SKM-1 (cell line): ENCODE results near the gene SEZ6.

Experiments used
- DNase-seq: peaks from one replicate; lab custom pipeline; 2025; ENCODE audit not compliant: unreplicated experiment; lab: John Stamatoyannopoulos, UW

SEZ6 gene

DNA sequence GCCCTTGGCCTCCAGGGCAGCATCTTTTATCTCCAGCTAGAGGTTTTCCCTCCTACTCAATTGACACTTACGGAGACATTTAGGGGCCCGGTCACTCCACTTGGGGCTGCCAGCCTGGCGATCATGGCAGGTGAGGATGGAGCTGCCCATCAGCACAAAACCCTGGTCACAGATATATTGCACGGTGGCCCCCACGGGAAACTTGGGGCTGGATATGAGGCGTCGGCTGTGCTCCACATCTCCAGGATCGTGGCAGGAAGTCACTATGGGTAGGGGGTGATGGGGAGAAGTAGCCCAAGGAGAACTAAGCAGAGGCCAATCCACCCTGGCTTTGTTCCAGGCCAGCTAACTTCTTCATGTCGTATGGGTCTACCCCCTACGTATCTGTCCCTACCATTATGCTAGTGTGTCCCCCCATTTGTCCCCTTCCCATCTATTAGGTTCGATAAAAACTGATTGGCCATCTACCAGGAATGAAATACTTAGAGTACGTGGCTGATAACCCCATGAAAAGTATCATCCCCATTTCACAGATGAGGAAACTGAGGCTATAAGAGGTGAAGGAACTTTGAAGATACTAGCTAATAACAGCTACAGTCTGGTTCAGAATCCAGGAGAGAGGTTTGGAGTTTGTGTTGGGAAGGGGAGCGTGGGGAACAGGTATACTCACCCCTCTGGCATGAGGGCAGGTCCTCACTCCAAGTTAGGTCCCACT, 48.4 kb downstream of the SEZ6 start:
- DNase-seq, result no peak

DNA sequence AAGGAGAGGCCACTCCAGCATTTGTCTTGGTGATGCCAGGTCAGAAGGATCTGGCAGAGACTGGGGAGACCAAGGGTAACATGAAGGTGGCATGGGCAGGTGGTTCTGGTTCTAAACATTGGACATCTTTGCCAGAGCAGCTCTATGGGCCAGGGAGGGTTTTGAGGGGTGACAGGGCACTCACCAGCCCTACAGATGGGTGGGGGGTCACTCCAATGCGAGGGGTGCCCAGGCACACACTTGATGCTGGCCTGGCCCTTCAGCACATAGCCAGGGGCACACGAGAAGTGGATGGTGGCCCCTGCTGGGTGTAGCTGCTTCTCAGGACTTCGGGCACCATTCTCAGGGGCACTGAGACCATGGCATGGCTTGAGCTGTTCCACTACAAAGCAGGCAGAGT, 49.0 kb downstream of the SEZ6 start:
- no peak for DNase-seq

DNA sequence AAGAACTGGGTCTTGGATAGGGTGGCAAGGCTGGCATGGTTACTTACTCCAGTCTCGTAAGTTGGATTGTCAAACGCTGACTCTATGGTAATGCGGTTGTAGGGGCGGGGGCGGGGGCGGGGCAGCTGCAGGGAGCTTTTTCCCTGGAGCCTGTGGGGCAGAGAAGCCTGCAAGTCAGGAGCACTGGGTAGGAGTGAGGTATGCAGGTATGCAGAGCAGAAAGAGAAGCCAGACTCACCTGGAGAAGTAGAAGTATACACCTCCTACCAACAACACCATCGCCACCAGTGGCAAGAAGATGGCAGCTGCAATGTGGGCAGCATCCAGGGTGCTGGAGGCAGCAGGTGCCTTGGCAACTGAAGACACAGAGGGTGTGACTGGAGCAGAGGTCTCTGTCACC, 49.7 kb downstream of the SEZ6 start:
- no peak for DNase-seq

DNA sequence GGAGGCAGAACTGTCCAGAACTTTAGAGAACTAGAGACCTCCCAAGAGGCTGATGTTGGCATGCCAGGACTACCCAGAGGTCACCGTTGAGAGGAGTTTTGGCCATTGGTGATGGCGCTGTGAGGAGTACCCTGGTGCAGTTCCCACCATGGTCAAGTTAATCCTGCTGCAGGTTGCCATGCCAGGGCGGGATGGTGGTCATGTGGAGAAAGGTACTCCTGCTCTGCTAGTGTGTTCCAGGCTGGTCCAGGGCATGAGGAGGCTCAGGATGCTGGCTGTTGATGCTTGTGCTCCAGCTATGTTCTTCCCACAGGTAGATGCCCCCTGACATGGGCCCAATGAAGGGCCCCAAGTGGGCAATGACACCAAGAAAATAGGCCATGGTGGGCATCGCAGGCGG, 50.4 kb downstream of the SEZ6 start:
- no peak for DNase-seq

DNA sequence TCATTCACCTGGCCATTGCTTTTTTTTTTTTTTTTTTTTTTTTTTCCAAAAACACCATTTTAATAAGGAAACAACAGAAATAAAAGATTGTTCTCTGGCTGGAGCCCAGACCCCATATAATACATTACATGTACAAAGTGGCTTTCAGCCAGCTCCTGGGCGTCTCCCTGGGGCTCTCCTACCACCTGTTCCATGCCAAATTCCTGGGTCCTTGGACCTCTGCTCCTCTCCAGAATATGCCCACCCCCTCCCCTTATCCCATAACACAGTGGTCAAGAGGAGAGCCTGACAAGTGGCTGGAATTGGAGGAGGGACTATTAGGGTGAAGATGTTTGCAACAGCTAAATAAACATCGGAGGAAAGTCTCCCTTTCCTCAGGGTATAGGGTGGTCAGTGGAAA, 50.9 kb downstream of the SEZ6 start:
- DNase-seq, result no peak

DNA sequence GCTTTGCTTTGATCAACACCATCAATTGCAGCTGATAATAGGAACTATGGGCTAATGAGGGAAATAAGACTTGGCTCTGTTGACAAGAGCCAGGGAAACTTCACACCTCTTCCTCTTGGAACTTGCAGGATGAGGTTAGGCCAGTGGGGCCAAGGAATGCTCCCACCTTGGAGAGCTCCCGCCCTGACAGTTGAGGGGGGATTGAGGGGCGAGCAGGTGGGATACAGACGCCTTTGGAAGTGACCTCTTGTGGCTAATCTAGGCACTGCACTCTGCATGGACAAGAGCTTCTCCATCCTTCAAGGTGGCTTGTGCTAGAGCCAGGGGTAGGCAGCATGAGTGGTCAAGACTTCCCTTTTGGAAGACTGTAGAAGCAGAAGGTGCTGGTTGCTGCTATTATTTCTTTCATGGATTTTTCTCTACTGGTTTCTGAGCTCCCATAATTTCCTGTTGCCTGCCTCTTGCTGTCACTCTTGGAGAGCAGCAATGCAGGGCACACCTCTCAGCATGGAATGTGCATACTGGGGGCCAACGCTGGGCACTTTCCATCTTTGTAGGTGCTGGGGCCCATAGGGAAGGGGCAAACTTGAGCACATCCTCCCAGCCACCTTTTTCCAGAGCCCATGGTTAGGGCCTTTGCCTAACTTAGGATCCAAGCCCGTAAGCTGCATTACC, 52.3 kb downstream of the SEZ6 start:
- no peak for DNase-seq

DNA sequence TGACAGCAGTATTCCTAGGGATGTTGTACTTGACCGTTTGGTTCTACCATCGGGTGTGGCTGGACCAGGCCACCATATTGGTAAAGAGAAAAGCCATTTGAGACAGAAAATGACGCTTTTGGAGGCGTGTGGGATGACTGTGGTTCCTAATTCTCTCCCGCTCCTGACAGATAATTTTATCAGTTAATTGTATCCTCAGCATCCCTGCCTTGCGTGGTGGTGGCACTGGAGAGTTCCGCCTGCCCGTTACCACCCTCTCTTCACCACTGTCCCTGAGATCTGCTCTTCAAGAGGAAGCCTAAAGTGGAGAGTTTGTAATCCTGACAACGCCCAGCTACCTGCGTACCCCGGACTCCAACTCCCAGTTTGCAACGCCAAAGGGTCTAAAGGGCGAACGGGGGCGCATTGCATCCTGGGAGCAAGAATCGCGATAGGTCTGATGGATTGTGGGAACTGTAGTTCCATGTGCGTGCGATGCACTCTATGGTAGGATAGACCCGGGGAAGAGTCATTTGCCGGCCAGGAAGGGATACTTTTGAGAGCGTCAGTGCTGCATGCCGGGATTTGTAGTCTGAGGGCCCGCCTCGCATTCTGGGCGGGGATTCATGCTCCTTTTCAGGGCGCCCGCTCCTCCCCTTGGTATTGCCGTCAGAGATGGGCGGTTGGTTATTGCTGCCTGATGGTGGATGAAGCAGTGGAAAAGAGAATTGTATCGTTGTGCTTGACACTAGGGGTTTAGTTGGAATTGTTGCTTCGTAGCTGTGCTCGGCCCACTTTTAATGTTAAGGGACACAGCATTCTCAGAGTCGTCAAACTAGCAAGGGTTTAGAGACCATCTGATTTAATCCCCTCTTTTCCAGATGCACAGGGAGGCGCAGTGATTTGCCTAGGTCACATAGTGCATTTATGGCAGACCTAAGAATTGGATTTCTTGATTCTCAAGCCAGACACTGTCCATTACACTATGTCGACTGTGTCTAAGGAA, 53.5 kb downstream of the SEZ6 start:
- peak; percentile 99 for DNase-seq

DNA sequence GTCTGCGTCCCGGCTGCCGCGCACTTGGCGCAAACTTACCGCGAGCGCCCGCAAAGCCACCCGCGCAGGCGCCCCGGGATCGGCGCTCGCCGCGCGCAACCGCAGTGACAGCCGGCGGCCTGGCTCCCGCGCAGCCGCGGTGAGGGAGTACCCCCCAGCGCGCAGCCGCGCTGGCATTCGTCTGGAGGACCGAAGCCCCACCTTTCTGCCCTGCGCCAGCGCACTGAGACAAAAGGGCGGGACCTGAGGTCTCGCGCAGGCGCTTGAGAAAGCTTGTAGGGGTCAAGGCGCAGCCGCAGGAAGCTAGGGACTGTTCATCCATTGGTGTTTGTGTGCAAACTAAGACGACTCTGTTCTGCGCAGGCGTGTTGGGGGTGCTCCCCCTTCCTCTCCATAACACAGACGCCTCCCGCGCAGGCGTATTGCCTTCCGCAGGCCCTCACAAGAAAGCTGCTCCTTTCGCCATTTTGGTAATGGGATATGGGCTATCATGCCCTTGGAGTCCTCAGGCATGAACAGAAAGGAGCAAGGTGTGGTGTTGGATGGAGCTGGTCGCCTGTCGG, 54.3 kb downstream of the SEZ6 start, which contains the start of gene PHF12:
TSS of gene PHF12 (minus strand) at position 91 of the 563 bp plus-strand sequence. CDS start 558 bp downstream, outside the sequence.
- DNase-seq, result peak; percentile 99

DNA sequence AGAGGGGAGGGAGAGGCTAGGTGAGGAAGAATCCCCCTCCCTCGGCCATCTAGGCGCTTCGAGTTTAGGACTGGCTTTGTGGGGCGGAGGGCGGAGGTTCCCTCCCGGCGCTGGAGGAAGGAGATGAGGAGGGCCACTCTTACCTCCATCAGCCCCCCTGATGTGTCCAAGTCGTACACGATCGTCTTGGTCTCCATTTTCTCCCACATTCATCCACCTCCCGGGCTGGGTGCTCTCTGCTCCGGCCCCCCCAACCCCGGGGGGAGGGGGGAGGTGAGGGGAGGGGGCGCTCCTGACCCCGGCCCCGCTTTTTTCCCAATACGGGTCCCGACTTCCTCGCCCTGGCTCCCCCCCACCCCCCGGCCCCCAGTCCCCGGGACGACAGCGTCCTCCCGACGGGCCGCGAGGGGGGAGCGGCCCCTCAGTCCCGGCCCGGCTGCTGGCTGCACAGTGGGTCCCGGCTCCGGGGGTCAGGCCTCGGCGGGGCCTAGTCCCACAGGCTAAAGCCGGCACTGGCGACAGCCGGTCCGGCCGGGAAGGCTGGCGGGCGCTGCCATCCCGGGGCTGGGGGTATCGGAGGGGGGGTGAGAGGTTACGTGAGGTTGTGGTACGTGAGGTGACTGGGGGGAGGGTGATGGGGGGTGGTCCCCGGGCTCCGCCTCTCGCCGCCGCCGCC, 54.9 kb downstream of the SEZ6 start:
- no peak for DNase-seq

DNA sequence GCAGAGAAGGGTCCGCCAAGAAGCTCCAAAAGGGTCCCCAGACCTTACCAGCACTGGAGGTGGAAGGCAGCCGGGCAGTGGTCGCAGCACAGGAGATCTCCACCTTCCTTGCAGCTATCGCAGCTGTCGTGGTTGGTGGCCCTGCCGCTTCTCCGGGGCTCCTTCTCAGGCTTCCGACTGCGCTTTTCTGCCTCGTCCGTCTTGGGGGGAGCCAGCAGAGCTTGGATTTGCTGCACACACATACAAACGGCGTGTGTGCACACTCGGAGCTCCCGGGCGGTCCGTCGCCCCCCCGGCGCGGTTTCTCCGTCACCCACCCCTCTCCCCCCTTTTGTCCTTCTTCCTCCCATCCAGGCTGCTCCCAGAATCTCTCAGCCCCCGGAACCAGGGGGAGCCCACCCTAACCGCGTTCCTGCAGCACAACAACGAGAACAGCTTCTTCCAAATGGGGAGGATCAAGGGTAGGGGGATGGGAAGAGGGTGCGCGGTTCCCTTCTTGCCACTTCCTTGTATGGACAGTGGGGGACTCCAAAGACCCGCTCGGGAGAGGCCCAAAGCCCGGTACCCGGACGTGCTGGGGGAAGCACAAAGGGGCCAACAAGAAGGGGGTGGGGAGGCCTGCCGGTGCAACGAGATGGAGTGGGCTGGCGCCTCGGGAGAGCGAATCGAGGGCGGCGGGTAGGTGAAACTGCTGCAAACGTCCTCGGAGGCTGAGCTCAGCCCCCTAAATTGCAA, 55.6 kb downstream of the SEZ6 start:
- peak; percentile 26 for DNase-seq

DNA sequence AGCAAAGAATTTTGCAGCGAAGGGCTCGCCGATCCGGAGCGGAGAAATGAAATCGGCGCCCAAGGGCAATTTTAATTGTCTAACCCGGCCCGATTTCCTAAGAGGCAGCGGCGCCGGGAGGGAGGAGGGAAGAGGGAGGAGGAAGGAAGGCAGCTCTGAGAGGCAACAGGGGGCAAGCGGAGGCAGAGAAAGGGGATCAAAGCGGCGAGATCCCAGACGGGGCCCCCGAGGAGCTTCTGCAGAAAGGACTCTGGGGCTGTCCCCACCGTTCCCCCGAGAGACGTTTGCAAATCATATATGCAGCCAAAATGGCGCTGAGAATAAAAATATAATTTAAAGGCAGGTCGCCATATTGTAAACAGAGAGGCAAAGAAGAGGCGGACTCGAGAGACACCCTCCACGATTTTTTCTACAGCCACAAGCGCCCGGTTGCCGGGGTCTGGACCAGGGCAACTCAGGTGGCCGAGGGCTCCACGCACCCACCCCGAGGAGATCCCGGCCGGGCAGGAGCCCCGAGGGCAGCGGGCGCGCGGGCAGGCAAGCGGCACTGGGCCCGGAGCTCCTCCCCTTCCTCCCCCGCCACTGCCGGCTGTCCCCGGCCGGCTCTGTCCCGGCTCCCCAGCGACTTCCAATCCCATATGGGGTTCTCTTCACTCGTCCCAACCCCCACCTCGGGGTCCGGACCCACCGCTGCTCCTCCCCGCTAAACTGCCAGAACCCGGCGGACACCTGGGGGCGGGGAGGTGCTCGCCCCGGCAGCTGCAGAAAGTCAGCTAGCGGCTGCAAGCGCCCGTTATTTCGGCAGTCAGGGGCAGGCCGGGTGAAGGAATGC, 56.4 kb downstream of the SEZ6 start:
- DNase-seq, result peak; percentile 33

DNA sequence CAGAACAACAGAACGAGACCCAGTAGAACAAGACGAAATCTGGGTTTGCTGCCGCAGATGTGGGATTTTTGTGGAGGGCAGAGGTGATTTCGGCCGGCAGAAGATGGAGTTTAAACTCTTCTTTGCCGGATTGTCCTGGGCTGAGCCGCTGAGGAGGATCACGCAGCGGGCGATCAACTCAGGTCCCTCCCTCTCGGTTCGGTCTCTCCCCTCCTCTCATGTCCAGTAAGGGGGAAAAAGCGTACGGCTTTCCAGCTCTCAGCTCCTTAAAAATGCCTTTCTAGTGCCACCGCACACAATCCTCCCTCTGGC, 57.0 kb downstream of the SEZ6 start:
- no peak for DNase-seq

DNA sequence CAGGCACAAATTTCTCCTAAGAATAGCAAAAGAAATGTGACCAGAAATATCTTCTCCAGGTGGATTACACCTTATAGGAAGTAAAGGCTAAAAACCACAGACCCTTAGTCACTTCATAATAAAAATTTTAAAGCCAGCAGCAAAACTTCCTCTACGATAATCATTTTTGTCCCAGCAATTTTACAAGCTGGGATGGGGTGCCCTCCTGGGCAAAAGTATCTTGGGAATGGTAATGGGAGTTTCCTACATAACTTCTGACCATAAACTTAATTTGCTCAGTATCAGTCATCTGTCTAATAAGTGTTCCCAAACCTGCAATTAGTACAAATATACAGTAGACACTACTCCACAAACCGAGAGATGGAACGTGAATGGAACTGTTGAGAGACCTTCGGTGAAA, 57.5 kb downstream of the SEZ6 start:
- no peak for DNase-seq

DNA sequence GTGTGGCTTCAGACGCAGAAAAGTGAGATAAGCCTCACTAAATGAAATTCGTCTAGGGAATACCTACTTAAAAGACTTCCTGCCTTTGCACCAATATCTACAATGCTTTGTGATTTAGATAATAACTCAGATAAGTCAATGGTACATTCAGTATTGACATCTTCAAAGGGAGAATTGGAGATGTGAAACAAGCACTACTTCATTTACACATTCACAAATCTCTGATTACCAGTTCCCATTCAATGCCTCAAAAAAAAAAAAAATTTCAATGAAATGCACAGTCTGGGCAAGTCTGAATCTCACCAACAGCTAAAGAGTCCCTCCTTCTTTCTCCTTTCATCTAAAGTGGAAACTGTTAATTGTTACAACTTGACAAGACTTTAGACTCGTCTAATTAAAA, 58.2 kb downstream of the SEZ6 start:
- DNase-seq, result no peak

DNA sequence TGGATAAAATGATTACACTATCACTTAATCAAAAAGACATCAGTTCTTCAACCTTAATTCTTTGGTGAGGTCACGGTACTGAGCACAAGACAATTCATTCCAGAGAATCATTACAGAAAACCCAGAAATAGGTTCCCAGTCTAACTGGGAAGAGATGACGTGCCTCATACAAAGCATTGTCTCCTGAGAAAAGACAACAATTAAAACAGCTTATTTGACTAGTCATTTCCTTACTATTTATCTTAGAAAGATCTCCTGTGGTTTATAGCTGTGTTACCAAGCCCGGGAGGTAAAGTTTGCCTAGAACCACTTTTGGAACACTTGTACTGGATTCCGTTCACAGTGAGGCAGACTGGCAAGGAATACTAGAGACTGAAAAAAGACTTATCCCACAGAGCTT, 59.6 kb downstream of the SEZ6 start:
- no peak for DNase-seq

DNA sequence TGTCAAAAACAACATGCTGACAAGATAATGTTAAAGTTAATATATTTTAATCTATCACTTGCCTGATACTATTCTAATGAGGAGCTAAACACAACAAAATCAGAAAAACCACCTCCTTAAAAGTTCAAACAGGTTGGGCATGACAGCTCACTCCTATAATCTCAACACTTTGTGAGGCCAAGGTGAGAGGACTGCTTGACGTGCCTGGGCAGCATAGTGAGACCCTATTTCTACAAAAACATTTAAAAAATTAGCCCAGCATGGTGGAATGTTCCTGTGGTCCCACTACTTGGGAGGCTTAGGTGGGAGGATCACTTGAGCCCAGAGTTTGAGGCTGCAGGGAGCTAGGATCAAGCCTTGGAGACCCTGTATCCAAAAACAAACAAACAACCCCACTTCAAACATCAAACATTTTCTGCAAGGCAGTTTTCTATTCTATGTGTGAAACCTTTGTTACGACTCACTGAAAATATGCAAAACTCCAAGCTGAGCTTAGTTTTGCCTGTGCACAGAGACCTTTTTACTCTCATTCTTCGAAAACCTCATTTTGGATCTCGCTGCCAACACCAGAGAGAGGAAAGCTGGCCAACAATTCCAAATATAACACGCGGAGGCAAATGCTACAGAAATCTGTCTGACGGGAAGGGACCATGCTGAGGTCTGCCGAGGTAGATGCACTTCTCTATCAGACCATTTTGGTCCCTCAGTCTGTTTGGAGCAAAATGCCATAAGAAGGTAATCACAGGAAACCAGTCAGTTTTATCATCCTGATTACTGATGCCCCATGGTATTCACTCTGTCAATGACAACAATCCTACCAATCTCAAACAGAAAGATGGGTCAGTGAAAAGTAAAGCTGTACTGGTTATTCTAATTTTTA, 60.7 kb downstream of the SEZ6 start:
- DNase-seq, result no peak

DNA sequence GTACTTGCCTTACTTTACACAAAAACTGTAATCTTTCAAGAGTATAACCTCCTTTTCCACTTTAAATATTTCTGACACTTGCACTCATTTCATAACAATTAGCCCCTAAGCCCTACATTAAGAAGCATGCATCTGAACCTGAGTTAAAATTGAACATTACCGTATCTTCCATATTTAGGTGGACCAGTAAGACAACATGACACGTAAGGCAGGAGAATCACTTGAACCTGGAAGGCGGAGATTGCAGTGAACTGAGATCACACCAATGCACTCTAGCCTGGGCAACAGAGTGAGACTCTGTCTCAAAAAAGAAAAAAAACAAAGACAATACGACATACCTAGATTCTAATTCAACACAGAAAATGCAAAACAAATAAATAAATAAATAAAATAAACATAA, 61.5 kb downstream of the SEZ6 start:
- no peak for DNase-seq

DNA sequence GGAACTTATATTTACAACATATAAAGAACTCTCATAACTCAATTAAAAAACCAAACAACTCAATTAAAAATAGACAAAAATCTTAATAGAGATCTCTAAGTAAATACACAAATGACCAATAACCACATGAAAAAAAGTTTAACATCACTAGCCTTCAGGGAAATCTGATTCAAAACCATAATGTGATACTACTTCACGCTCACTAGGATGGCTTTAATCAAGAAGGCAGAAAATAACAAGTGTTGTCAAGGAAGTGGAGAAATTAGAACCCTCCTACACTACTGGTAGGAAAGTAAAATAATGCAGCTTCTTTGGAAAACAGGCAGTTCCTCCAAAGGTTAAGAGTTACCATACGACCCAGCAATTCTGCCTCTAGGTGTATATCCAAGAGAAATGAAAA, 62.9 kb downstream of the SEZ6 start:
- DNase-seq, result no peak
